ENCODE measurements around the gene KRT73. TPM values are rescaled to one million over a fixed set of nuclear protein-coding genes. Genes with fewer than 3 reads are reported as not detected.

The KRT73 gene
- total and polyA plus RNA-seq, 2 experiments from 2014 or later: not detected

- H3K27ac ChIP-seq (ENCODE audit: low read depth): no peak within 1 kb of the TSS
- TF ChIP-seq REST (IDR thresholded peaks at IDR 0.05; ENCODE audit: unreplicated experiment): no peak
- no peak for TF ChIP-seq ZNF462 (CRISPR knock-in tag; IDR thresholded peaks at IDR 0.05)
- TF ChIP-seq POLR2AphosphoS5 (IDR thresholded peaks at IDR 0.05; ENCODE audit: low read depth): no peak
- no peak for TF ChIP-seq CTCF (conservative IDR thresholded peaks at IDR 0.05; ENCODE audit: low read depth in 2 of 2)
- TF ChIP-seq EZH2phosphoT487 (IDR thresholded peaks at IDR 0.05; ENCODE audit: unreplicated experiment): no peak
- TF ChIP-seq CREB1 (CRISPR knock-in tag; IDR thresholded peaks at IDR 0.05; ENCODE audit: low read depth): no peak
- TF ChIP-seq EZH2 (IDR thresholded peaks at IDR 0.05; ENCODE audit: low read depth, unreplicated experiment): no peak
- no peak for TF ChIP-seq JUNB (IDR thresholded peaks at IDR 0.05; ENCODE audit: unreplicated experiment)
- no peak for TF ChIP-seq ZNF331 (CRISPR knock-in tag; IDR thresholded peaks at IDR 0.05; ENCODE audit: low read depth)
- TF ChIP-seq NANOG (IDR thresholded peaks at IDR 0.05; ENCODE audit: borderline replicate concordance): no peak
- no peak for TF ChIP-seq ETS1 (IDR thresholded peaks at IDR 0.05)
- TF ChIP-seq ZNF114 (CRISPR knock-in tag; IDR thresholded peaks at IDR 0.05): no peak
- no peak for TF ChIP-seq STAT1 (IDR thresholded peaks at IDR 0.05; ENCODE audit: unreplicated experiment)
Observed at GRCh38 chr12:52651726-52652261, 33.4 kb upstream of the KRT73 start, which contains the start of gene KRT2. TSS of gene KRT2 (minus strand) at chr12:52652211. CDS start at chr12:52652142, 69 bp downstream.

More at GRCh38 chr12:52651726-52652261, 33.4 kb upstream of the KRT73 start, which contains the start of gene KRT2:
- Mint-ChIP-seq H3K4me3 (no peak within 1 kb of the TSS), H3K27ac (no peak within 1 kb of the TSS), H3K9me3 (peaks cover 10% of the 10 kb centered on the region; the same call in 2 of the 3 replicates), H3K27me3 (ENCODE audit: insufficient read depth, low read depth, poor library complexity) (peaks cover 11% of the 10 kb centered on the region), H3K4me1 (no peaks in the 10 kb centered on the region), H3K36me3 (ENCODE audit: low read depth) (no peaks in the 10 kb centered on the region)
- 0 out of 2 replicates have a peak, but pooled peaks cover 4% of the 10 kb centered on the region for H3K9me2 ChIP-seq (ENCODE audit: insufficient read depth)
- H3K27me3 ChIP-seq (ENCODE audit: insufficient read depth): no peaks in the 10 kb centered on the region
- H3F3A ChIP-seq (replicated peaks; ENCODE audit: low read depth): no peaks in the 10 kb centered on the region
- H2AFZ ChIP-seq: no peak within 1 kb of the TSS
- H4K20me1 ChIP-seq (replicated peaks; ENCODE audit: insufficient read depth): no peaks in the 10 kb centered on the region
- DNase-seq (ENCODE audit: low spot score): no peak
- no peaks in the 10 kb centered on the region for H3K79me2 ChIP-seq (replicated peaks; ENCODE audit: insufficient read depth)
- no peak for ATAC-seq
- no peaks in the 10 kb centered on the region for H3K4me1 ChIP-seq (ENCODE audit: insufficient read depth)
- H3K4me2 ChIP-seq: no peak within 1 kb of the TSS
- H3K36me3 ChIP-seq (ENCODE audit: insufficient read depth): no peaks in the 10 kb centered on the region
- H3K4me3 ChIP-seq: no peak within 1 kb of the TSS

Data from GM23338 (cell line).